ENCODE data around the gene NTM.

- no peak for TF ChIP-seq EZH2phosphoT487 (IDR thresholded peaks at IDR 0.05; ENCODE audit: borderline replicate concordance)
- TF ChIP-seq CTCF (conservative IDR thresholded peaks at IDR 0.05; ENCODE audit: low read length): no peak
Measured at GRCh38 chr11:131334601-131335000, 35.8 kb upstream of the NTM start.

Measured in Loucy (cell line).